ENCODE measurements around the gene TGFBR2.

- TF ChIP-seq CTCF (IDR thresholded peaks at IDR 0.05) (no peak), POLR2A (IDR thresholded peaks at IDR 0.05) (no peak)
Observed at GRCh38 chr3:30605005-30605404, 1.4 kb upstream of the TGFBR2 start.
